Measurements from ENCODE around the gene EPHB4. TPM values are rescaled to one million over a fixed set of nuclear protein-coding genes. Genes with fewer than 3 reads are reported as not detected.
"Not testable (repeated sequence)": the region's sequence is repeated elsewhere in the genome, so short reads cannot be mapped to it uniquely, and the experiment has no call there.

EPHB4 gene
- total RNA-seq, 2 experiments from 2014 or later, result 4.1 to 5.9 TPM

DNA sequence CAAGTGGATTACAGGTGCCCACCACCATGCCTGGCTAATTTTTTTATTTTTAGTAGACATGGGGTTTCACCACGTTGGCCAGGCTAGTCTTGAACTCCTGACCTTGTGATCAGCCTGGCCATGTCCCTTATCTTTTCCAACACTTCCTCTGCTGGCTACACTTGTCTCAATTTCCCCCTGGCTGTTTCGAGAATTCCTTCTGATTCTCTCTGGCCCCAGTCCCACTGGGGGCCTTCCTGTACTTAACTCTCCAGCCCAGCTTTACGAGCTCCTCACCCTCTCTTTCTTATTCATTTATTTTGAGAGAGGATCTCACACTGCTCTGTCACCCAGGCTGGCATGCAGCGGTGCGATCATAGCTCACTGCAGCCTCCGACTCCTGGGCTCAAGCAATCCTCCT is 8.5 kb downstream of the EPHB4 start:
- intact Hi-C loops (cut with DNase I, micrococcal nuclease), result no loop called here
- H3K27ac Mint-ChIP-seq, result no peak overlapping the region
- ATAC-seq (no peak), DNase-seq (no peak)
- no peaks in the 10 kb centered on the region for H3K27me3 Mint-ChIP-seq
- no peaks in the 10 kb centered on the region for H3K4me1 Mint-ChIP-seq
- no peaks in the 10 kb centered on the region for H3K9me3 Mint-ChIP-seq (ENCODE audit: low read depth)
- H3K36me3 Mint-ChIP-seq (ENCODE audit: low read depth), result peaks cover 2% of the 10 kb centered on the region
- POLR2A ChIA-PET, result no interaction called here
- no peak overlapping the region for H3K4me3 Mint-ChIP-seq
- CTCF ChIA-PET, result interaction anchor here (0.6 kb wide), 1 partner anchor 69 kb away, joined by 4 read pairs; no protein-coding TSS in a partner anchor

DNA sequence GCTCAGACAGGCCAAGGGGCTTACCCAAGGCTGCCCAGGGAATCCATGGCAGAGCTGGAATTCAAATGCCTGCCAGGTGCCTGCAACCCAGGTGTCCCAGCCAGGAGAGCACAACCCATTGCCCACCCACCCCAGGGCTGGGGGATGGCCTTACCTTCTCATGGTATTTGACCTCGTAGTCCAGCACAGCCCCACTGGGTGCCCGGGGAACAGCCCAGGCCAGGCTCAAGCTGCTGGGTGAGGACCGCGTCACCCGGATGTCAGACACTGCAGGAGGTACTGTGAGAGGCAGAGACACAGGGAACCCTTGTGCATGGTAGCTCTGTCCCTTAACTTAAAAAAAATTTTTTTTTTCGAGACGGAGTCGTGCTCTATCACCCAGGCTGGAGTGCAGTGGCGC is 9.0 kb downstream of the EPHB4 start:
- DNase-seq, result no peak
- H3K4me3 Mint-ChIP-seq, result no peak overlapping the region
- no peak for ATAC-seq
- no peaks in the 10 kb centered on the region for H3K9me3 Mint-ChIP-seq (ENCODE audit: low read depth)
- no peaks in the 10 kb centered on the region for H3K4me1 Mint-ChIP-seq
- POLR2A ChIA-PET, result no interaction called here
- H3K27ac Mint-ChIP-seq, result no peak overlapping the region
- peaks cover 2% of the 10 kb centered on the region for H3K36me3 Mint-ChIP-seq (ENCODE audit: low read depth)
- intact Hi-C loops (cut with DNase I, micrococcal nuclease), result no loop called here
- CTCF ChIA-PET, result interaction anchor here (0.6 kb wide), 1 partner anchor 69 kb away, joined by 4 read pairs; no protein-coding TSS in a partner anchor
- H3K27me3 Mint-ChIP-seq, result no peaks in the 10 kb centered on the region

DNA sequence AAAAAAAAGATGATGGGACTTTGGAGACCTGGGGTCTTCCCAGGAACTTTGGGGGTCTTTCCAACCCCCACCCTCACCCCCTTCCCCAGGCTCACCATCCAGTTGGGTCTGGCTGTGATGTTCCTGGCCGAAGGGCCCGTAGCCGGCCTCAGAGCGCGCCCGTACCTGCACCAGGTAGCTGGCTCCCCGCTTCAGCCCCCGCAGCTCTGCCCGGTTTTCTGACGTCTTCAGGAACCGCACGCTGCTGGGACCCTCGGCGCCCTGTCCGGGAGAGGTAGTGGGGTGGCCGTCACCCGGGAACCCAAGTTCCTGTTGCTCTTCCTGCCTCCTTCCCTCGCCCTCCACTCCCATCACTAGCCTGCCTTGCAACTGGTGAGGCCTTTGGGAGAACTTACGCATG is 10.2 kb downstream of the EPHB4 start:
- H3K36me3 Mint-ChIP-seq (ENCODE audit: low read depth), result peaks cover 2% of the 10 kb centered on the region
- DNase-seq, result no peak
- POLR2A ChIA-PET, result no interaction called here
- intact Hi-C loops (cut with DNase I, micrococcal nuclease), result no loop called here
- no peaks in the 10 kb centered on the region for H3K27me3 Mint-ChIP-seq
- no peak overlapping the region for H3K4me3 Mint-ChIP-seq
- H3K9me3 Mint-ChIP-seq (ENCODE audit: low read depth), result no peaks in the 10 kb centered on the region
- H3K27ac Mint-ChIP-seq, result no peak overlapping the region
- CTCF ChIA-PET, result interaction anchor here (1.0 kb wide), 1 partner anchor 13 kb away, joined by 3 read pairs; no protein-coding TSS in a partner anchor
- no peak for ATAC-seq
- no peaks in the 10 kb centered on the region for H3K4me1 Mint-ChIP-seq

- POLR2A ChIA-PET; H3K9me3 Mint-ChIP-seq (ENCODE audit: low read depth); H3K27ac Mint-ChIP-seq; H3K4me3 Mint-ChIP-seq; H3K27me3 Mint-ChIP-seq; intact Hi-C loops (cut with DNase I, micrococcal nuclease); H3K36me3 Mint-ChIP-seq (ENCODE audit: low read depth); ATAC-seq; DNase-seq; H3K4me1 Mint-ChIP-seq: not testable (repeated sequence)
- CTCF ChIA-PET, result interaction anchor here (0.7 to 1.0 kb wide), 4 partner anchors 12 to 35 kb away, joined by 3 to 8 read pairs (median 3); no protein-coding TSS in a partner anchor
Measured at GRCh38 chr7:100816515-100816914, 10.8 kb downstream of the EPHB4 start.

DNA sequence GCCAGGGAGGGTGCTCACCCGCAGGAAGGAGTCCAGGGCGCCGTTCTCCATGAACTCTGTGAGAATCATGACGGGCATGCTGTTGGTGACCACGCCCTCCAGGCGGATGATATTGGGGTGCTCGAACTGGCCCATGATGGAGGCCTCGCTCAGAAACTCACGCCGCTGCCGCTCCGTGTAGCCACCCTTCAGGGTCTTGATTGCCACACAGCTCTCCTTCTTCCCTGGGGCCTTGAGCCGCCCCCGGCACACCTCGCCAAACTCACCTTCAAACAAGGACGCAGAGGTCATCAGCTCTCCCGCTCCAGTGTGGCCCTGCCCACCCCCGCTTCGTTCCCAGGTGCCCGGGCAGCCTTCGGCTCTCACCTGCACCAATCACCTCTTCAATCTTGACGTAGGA is 14.6 kb downstream of the EPHB4 start:
- ATAC-seq (no peak), DNase-seq (no peak)
- Mint-ChIP-seq H3K4me1 (no peaks in the 10 kb centered on the region), H3K27ac (no peak overlapping the region), H3K27me3 (no peaks in the 10 kb centered on the region), H3K36me3 (ENCODE audit: low read depth) (peaks cover 2% of the 10 kb centered on the region), H3K9me3 (ENCODE audit: low read depth) (no peaks in the 10 kb centered on the region), H3K4me3 (no peak overlapping the region)
- intact Hi-C loops (cut with DNase I, micrococcal nuclease), result no loop called here
- CTCF ChIA-PET, result no interaction called here
- POLR2A ChIA-PET, result no interaction called here

GRCh38 chr7:100811480-100811879 is 15.8 kb downstream of the EPHB4 start:
- no peak for DNase-seq
- H3K27me3 Mint-ChIP-seq, result no peaks in the 10 kb centered on the region
- no peaks in the 10 kb centered on the region for H3K9me3 Mint-ChIP-seq (ENCODE audit: low read depth)
- H3K4me1 Mint-ChIP-seq, result no peaks in the 10 kb centered on the region
- H3K36me3 Mint-ChIP-seq (ENCODE audit: low read depth), result peaks cover 2% of the 10 kb centered on the region
- CTCF ChIA-PET, result interaction anchor here (0.6 kb wide), 1 partner anchor 261 kb away, joined by 3 read pairs; no protein-coding TSS in a partner anchor
- no peak overlapping the region for H3K4me3 Mint-ChIP-seq
- no peak for ATAC-seq
- POLR2A ChIA-PET, result no interaction called here
- H3K27ac Mint-ChIP-seq, result no peak overlapping the region
- intact Hi-C loops (cut with DNase I, micrococcal nuclease), result no loop called here

- H3K9me3 Mint-ChIP-seq (ENCODE audit: low read depth), result no peaks in the 10 kb centered on the region
- H3K4me1 Mint-ChIP-seq, result peaks cover 4% of the 10 kb centered on the region
- no peaks in the 10 kb centered on the region for H3K36me3 Mint-ChIP-seq (ENCODE audit: low read depth)
- no peak overlapping the region for H3K4me3 Mint-ChIP-seq
- ATAC-seq (no peak), DNase-seq (no peak)
- no peaks in the 10 kb centered on the region for H3K27me3 Mint-ChIP-seq
- ChIA-PET CTCF (no interaction called here), POLR2A (no interaction called here)
- no peak overlapping the region for H3K27ac Mint-ChIP-seq
- intact Hi-C loops (cut with DNase I, micrococcal nuclease), result no loop called here
Measured at GRCh38 chr7:100808354-100808875, 18.9 kb downstream of the EPHB4 start.

- intact Hi-C loops (cut with DNase I, micrococcal nuclease); H3K27me3 Mint-ChIP-seq; CTCF ChIA-PET; H3K4me3 Mint-ChIP-seq; H3K36me3 Mint-ChIP-seq (ENCODE audit: low read depth); H3K9me3 Mint-ChIP-seq (ENCODE audit: low read depth); H3K27ac Mint-ChIP-seq; POLR2A ChIA-PET; ATAC-seq; DNase-seq; H3K4me1 Mint-ChIP-seq: not testable (repeated sequence)
Measured at GRCh38 chr7:100806883-100807282, 20.4 kb downstream of the EPHB4 start.

- no peak overlapping the region for H3K27ac Mint-ChIP-seq
- ATAC-seq, result no peak
- no peaks in the 10 kb centered on the region for H3K36me3 Mint-ChIP-seq (ENCODE audit: low read depth)
- no peak overlapping the region for H3K4me3 Mint-ChIP-seq
- intact Hi-C loops (cut with DNase I, micrococcal nuclease), result no loop called here
- POLR2A ChIA-PET, result no interaction called here
- CTCF ChIA-PET, result no interaction called here
- no peaks in the 10 kb centered on the region for H3K9me3 Mint-ChIP-seq (ENCODE audit: low read depth)
- no peak for DNase-seq
- H3K4me1 Mint-ChIP-seq, result peaks cover 4% of the 10 kb centered on the region
- H3K27me3 Mint-ChIP-seq, result no peaks in the 10 kb centered on the region
Measured at GRCh38 chr7:100806276-100806675, 21.0 kb downstream of the EPHB4 start.

GRCh38 chr7:100804681-100805431 is 22.5 kb downstream of the EPHB4 start:
- H3K4me1 Mint-ChIP-seq, result peaks cover 4% of the 10 kb centered on the region
- peaks cover 5% of the 10 kb centered on the region for H3K27me3 Mint-ChIP-seq
- H3K9me3 Mint-ChIP-seq (ENCODE audit: low read depth), result no peaks in the 10 kb centered on the region
- no peak for ATAC-seq
- no peak overlapping the region for H3K4me3 Mint-ChIP-seq
- POLR2A ChIA-PET, result no interaction called here
- intact Hi-C loops (cut with DNase I, micrococcal nuclease), result no loop called here
- no peak for DNase-seq
- no peaks in the 10 kb centered on the region for H3K36me3 Mint-ChIP-seq (ENCODE audit: low read depth)
- CTCF ChIA-PET, result interaction anchor here (0.6 to 1.4 kb wide), 3 partner anchors 12 to 254 kb away, joined by 3 to 6 read pairs (median 5); partner anchors contain the start of gene SLC12A9
- no peak overlapping the region for H3K27ac Mint-ChIP-seq

DNA sequence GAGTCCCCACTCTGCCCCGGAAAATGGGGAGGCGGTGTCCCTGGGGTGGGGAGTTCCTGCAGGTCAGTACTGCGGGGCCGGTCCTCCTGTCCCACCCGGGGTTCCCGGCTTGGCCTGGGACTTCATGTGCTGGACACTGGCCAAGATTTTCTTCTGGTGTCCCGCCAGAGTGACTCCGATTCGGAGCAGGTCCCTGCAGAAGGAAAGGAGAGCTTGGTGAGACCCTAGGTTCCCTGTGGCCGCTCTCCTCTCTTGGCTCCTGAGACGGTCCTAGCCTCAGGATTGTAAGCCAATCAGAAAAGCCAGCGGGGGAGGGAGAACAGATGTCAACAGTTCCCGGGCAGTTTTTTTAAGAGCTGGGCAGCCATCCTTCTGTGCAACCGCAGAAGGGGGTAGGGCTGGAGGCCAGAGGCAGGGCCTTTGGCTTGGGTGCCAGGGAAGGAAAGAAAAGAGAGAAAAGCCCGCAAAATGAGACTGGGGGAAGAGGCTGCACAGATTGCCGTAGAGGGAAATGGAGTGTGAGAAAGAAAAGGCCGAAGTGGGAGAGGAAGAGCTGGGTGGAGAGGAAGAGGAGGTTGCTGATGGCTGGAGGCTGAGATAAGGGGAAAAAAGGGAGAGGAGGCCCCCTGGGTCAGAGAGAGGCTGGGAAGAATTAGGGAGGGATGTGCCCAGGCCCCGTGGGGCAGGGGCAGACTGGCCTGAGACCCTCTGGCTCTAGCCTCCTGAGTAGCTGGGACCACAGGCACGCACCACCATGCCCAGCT is 23.7 kb downstream of the EPHB4 start:
- POLR2A ChIA-PET, result interaction anchor here (0.7 kb wide), 1 partner anchor 122 kb away, joined by 3 read pairs; no protein-coding TSS in a partner anchor
- ATAC-seq (peak; percentile 39), DNase-seq (peak; percentile 44)
- peaks cover 7% of the 10 kb centered on the region for H3K27me3 Mint-ChIP-seq
- intact Hi-C loops (cut with DNase I, micrococcal nuclease), result no loop called here
- CTCF ChIA-PET, result interaction anchor here (0.6 to 5.5 kb wide), 5 partner anchors 39 to 255 kb away, joined by 3 to 106 read pairs (median 5); partner anchors contain the start of genes POP7 and SLC12A9
- H3K36me3 Mint-ChIP-seq (ENCODE audit: low read depth), result no peaks in the 10 kb centered on the region
- peaks cover 4% of the 10 kb centered on the region for H3K4me1 Mint-ChIP-seq
- no peaks in the 10 kb centered on the region for H3K9me3 Mint-ChIP-seq (ENCODE audit: low read depth)
- H3K27ac Mint-ChIP-seq, result no peak overlapping the region
- H3K4me3 Mint-ChIP-seq, result no peak overlapping the region

Measured in activated CD4-positive, alpha-beta T cell treated with anti-CD3 and anti-CD28 coated beads for 36 hours (primary cell).